Gastrocnemius medialis (tissue), 4 donors: ENCODE results near the gene SCN9A. TPM values are rescaled to one million over a fixed set of nuclear protein-coding genes. Genes with fewer than 3 reads are reported as not detected.
"Not testable (repeated sequence)": the region's sequence is repeated elsewhere in the genome, so short reads cannot be mapped to it uniquely, and the experiment has no call there.

Experiments used
- ATAC-seq, 2 donors: fragments of 150-250 bp; one replicate each; pipeline ENCODE4 v1.9.1; 2016
- DNase-seq, 2 donors: peaks; one replicate each; pipeline ENCODE4 v3.0.0-alpha.2; 2019
- H3K27ac ChIP-seq, 4 donors: fragments of 200-600 bp; sonication (generic); 1 replicate in 1 of 4; 2 replicates in 3 of 4; pipeline ENCODE4 v1.5.1; 2016 to 2018; ENCODE audit warnings: mild to moderate bottlenecking in 2 of 4, moderate library complexity in 1 of 4
- H3K27me3 ChIP-seq, 3 donors: fragments of 200-600 bp; sonication (generic) in 2 of 3; 1 replicate in 1 of 3; 2 replicates in 2 of 3; pipeline versions ENCODE4 v1.5.1 to v1.6.0; 2016 to 2019; ENCODE audit warnings: mild to moderate bottlenecking in 1 of 3, moderate library complexity in 1 of 3
- H3K36me3 ChIP-seq, 2 donors: fragments of 200-600 bp; sonication (generic) in 1 of 2; one replicate each; pipeline ENCODE4 v1.5.1; 2017 to 2018
- H3K4me1 ChIP-seq, 2 donors: fragments of 200-600 bp; sonication (generic) in 1 of 2; one replicate each; pipeline ENCODE4 v1.5.1; 2016 to 2017; ENCODE audit warnings: mild to moderate bottlenecking in 2 of 2
- H3K4me3 ChIP-seq, 4 donors: fragments of 200-600 bp; sonication (generic) in 3 of 4; 1 replicate in 1 of 4; 2 replicates in 3 of 4; pipeline ENCODE4 v1.5.1; 2016 to 2019; ENCODE audit warnings: mild to moderate bottlenecking in 2 of 4
- H3K9me3 ChIP-seq, 3 donors: fragments of 200-600 bp; sonication (generic) in 2 of 3; 1 replicate in 1 of 3; 2 replicates in 2 of 3; pipeline ENCODE4 v1.5.1; 2016 to 2019
- POLR2A ChIP-seq, 2 donors: fragments of 450-650 bp; IDR thresholded peaks; one replicate each; pipeline ENCODE4 v1.6.1; 2017; ENCODE audit warnings: antibody characterized with exemption in 2 of 2, mild to moderate bottlenecking in 2 of 2, moderate library complexity in 2 of 2
- in situ Hi-C, 4 donors: fragments of 200-750 bp; cut with MboI; loops; one replicate each; pipeline versions ENCODE4 v1.15.0 to v1.8.0; 2017; ENCODE audit warnings: low sequenced_read_pairs in 4 of 4
- intact Hi-C: fragments of 100-400 bp; cut with DNase I; formaldehyde crosslinking; loops from one replicate; pipeline ENCODE4 v1.15.1; 2023; ENCODE audit warnings: low total_unique reads
- total RNA-seq, 4 donors: library from RNA; depleted of rRNA; stranded (reverse); fragments of >200 nt; gene quantifications; one replicate each; pipeline versions ENCODE4 v1.1.0 to v1.2.3, GENCODE V29; 2016
- TF ChIP-seq, protein P1 (sequence below), 5 experiments: fragments of 450-650 bp in 3 of 5; fragments of 200-600 bp in 2 of 5; sonication (generic) in 2 of 5; IDR thresholded peaks in 4 of 5; conservative IDR thresholded peaks in 1 of 5; 1 replicate in 4 of 5; 2 replicates in 1 of 5; pipeline ENCODE4 v1.5.1; 2016 to 2019; ENCODE audit warnings: antibody characterized with exemption in 5 of 5, mild to moderate bottlenecking in 3 of 5, moderate library complexity in 3 of 5

SCN9A gene
- total RNA-seq, 4 donors from 2014 or later, result 0.10 to 1.1 (median 0.49) TPM

DNA sequence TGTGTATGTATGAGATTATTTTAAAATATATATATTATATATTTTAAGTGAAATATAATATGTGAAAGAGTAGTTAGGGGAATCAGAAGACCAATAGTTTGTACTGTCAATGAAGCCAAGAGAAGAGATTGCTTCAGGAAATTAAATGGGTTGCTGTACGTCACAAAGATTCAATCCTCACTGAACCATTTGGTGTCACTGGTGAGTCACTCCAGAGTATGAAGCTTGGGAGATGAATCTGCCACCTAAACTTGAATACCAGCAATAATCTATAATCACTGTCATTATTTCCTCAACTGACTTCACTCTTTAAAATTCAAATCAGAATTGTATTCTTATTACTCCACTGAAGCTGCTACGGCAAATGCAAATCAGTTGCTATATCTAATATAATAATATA lies 41.9 kb upstream of the SCN9A start:
- Histone ChIP-seq H3K4me1 (no peaks in the 10 kb centered on the region), H3K9me3 (no peaks in the 10 kb centered on the region), H3K36me3 (no peaks in the 10 kb centered on the region), H3K27ac (no peak overlapping the region), H3K4me3 (no peak overlapping the region), H3K27me3 (no peaks in the 10 kb centered on the region)
- intact Hi-C loops, result no loop called here
- TF ChIP-seq, protein P1, sequence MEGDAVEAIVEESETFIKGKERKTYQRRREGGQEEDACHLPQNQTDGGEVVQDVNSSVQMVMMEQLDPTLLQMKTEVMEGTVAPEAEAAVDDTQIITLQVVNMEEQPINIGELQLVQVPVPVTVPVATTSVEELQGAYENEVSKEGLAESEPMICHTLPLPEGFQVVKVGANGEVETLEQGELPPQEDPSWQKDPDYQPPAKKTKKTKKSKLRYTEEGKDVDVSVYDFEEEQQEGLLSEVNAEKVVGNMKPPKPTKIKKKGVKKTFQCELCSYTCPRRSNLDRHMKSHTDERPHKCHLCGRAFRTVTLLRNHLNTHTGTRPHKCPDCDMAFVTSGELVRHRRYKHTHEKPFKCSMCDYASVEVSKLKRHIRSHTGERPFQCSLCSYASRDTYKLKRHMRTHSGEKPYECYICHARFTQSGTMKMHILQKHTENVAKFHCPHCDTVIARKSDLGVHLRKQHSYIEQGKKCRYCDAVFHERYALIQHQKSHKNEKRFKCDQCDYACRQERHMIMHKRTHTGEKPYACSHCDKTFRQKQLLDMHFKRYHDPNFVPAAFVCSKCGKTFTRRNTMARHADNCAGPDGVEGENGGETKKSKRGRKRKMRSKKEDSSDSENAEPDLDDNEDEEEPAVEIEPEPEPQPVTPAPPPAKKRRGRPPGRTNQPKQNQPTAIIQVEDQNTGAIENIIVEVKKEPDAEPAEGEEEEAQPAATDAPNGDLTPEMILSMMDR (IDR thresholded peaks at IDR 0.05 in 4 of 5, conservative IDR thresholded peaks at IDR 0.05 in 1 of 5), result no peak
- no peak for TF ChIP-seq POLR2A (IDR thresholded peaks at IDR 0.05)
- in situ Hi-C loops, result no loop called here
- DNase-seq (no peak), ATAC-seq (no peak)

DNA sequence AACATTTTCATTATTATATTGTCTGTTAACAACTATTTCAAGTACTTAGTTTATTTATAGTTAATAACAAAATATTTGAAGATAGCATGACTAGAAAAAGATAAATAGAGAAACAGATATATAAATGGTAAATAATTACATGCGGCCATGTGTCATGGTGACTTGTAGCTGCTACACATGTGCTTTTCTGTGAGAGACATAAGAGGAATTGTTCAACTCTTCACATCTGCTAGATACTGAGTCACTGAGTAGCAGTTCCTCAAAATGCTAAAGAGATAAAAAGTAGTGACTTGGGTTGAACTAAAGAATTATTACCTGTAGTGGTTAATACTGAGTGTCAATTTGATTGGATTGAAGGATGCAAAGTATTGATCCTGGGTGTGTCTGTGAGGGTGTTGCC lies 37.5 kb upstream of the SCN9A start:
- no peak for TF ChIP-seq POLR2A (IDR thresholded peaks at IDR 0.05)
- TF ChIP-seq, protein P1 (IDR thresholded peaks at IDR 0.05 in 4 of 5, conservative IDR thresholded peaks at IDR 0.05 in 1 of 5), result no peak
- in situ Hi-C loops (no loop called here), intact Hi-C loops (no loop called here)
- no peak overlapping the region for H3K27ac ChIP-seq
- no peak overlapping the region for H3K4me3 ChIP-seq
- no peaks in the 10 kb centered on the region for H3K9me3 ChIP-seq
- H3K36me3 ChIP-seq, result no peaks in the 10 kb centered on the region
- no peak for DNase-seq
- H3K4me1 ChIP-seq, result no peaks in the 10 kb centered on the region
- no peak for ATAC-seq
- no peaks in the 10 kb centered on the region for H3K27me3 ChIP-seq

DNA sequence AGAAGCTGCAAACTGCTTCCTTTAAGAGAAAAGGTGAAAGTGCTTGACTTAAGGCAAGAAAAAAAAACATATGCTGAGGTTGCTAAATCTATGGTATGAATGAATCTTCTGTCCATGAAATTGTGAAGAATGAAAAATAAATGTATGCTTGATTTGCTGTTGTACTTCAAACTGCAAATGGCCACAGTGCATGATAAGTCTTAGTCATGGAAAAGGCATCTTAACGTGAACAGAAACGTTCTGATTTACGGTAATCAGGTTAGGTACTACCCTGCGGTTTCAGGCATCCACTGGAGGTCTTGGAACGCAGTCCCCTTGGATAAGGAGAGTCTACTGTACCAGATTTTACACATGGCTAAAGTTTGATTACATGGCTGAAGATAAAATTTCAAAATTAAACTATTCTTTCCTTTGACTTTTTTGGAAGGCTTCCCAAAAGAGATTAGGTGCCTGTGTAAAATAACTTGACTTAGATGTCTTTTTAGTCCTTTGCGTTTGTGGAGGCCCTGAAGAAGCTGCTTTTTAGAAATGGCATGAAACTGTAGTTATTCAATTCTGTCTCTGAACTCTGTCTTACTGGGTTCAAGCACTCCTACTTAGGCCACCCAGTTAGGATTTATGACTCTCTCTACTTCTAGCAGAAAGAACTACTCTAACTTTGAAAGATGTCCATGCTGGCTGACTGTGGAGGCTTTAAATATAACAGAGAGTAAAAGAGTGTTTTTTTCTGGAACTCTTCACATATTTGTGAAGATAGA lies 35.9 kb upstream of the SCN9A start:
- no peak for DNase-seq
- no peak overlapping the region for H3K4me3 ChIP-seq
- intact Hi-C loops (no loop called here), in situ Hi-C loops (no loop called here)
- no peak for ATAC-seq
- H3K36me3 ChIP-seq, result no peaks in the 10 kb centered on the region
- H3K27me3 ChIP-seq, result no peaks in the 10 kb centered on the region
- TF ChIP-seq POLR2A (IDR thresholded peaks at IDR 0.05), result no peak
- TF ChIP-seq, protein P1 (IDR thresholded peaks at IDR 0.05 in 4 of 5, conservative IDR thresholded peaks at IDR 0.05 in 1 of 5), result no peak
- H3K27ac ChIP-seq, result no peak overlapping the region
- H3K4me1 ChIP-seq, result no peaks in the 10 kb centered on the region
- no peaks in the 10 kb centered on the region for H3K9me3 ChIP-seq

DNA sequence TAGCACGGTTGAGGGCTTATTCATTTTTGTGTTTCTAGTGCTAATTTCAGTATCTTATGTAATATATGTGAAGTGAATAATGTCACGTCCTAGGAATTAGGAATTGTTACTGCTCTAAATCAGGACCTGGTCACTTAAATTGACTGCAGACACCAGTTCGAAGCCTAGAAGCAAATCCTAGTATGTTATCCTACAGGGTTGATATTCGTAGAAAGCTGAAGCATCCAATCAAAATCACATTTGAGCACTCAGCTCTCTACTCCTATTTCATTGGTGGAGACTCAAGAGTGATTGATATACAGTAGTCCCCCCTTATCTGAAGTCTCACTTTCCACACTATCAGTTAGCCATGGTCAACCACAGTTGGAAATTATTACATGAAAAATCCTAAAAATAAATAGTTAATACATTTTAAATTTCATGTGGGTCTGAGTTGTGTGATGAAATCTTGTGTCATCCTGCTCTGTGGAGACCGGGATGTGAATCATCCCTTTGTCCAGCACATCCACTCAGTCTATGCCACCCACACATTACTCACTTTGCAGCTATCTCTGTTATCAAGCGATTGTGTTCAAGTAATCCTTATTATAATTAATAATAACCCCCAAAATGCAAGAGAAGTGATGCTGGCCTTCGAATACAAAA lies 35.2 kb upstream of the SCN9A start:
- H3K27me3 ChIP-seq, result no peaks in the 10 kb centered on the region
- no peak for DNase-seq
- in situ Hi-C loops (no loop called here), intact Hi-C loops (no loop called here)
- H3K4me1 ChIP-seq, result no peaks in the 10 kb centered on the region
- ATAC-seq, result no peak
- no peaks in the 10 kb centered on the region for H3K36me3 ChIP-seq
- no peak overlapping the region for H3K4me3 ChIP-seq
- no peak overlapping the region for H3K27ac ChIP-seq
- TF ChIP-seq, protein P1 (IDR thresholded peaks at IDR 0.05 in 4 of 5, conservative IDR thresholded peaks at IDR 0.05 in 1 of 5), result no peak
- no peak for TF ChIP-seq POLR2A (IDR thresholded peaks at IDR 0.05)
- H3K9me3 ChIP-seq, result no peaks in the 10 kb centered on the region

DNA sequence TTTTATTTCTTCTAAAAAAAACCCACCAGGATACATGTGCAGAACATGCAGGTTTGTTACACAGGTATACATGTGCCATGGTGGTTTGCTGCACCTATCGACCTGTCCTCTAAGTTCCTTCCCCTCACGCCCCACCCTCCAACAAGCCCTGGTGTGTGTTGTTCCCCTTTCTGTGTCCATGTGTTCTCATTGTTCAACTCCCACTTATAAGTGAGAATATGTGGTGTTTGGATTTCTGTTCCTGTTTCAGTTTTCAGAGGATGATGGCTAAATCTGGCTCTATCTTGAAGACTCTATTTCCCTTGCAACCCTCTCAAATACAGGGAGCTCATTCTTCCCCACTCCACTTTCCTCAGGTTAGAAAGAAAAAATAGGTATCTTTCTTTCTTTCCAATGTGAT lies 32.0 kb upstream of the SCN9A start:
- H3K36me3 ChIP-seq, H3K9me3 ChIP-seq, H3K27ac ChIP-seq, ATAC-seq, in situ Hi-C loops, DNase-seq, H3K27me3 ChIP-seq, intact Hi-C loops, H3K4me1 ChIP-seq, H3K4me3 ChIP-seq: not testable (repeated sequence)
